BE2C (cell line): Measurements from ENCODE around the gene OSBPL3.

ENCODE experiments used
- DNase-seq: peaks from one replicate; pipeline ENCODE4 v3.0.0-alpha.2; 2020
- H3K27me3 ChIP-seq: fragments of 250-450 bp; sonication (Bioruptor Pico); 2 replicates; pipeline ENCODE4 v1.5.1; 2020; ENCODE audit warnings: mild to moderate bottlenecking
- H3K36me3 ChIP-seq: fragments of 250-450 bp; sonication (Bioruptor Pico); 2 replicates; pipeline ENCODE4 v1.5.1; 2020; ENCODE audit warnings: mild to moderate bottlenecking
- H3K4me1 ChIP-seq: fragments of 250-450 bp; sonication (Bioruptor Pico); 2 replicates; pipeline ENCODE4 v1.5.1; 2020
- H3K4me3 ChIP-seq: 2 replicates; pipeline ENCODE4 v1.5.1; 2011; ENCODE audit warnings: low read depth, low read length
- H3K9me3 ChIP-seq: fragments of 250-450 bp; sonication (Bioruptor Pico); 2 replicates; pipeline ENCODE4 v1.5.1; 2020
- CTCF ChIP-seq: IDR thresholded peaks from 2 replicates; pipeline ENCODE4 v1.5.1; 2012; ENCODE audit warnings: mild to moderate bottlenecking, low read depth, low read length

OSBPL3 gene

GRCh38 chr7:24936121-24936824, 43.7 kb downstream of the OSBPL3 start:
- H3K4me3 ChIP-seq = no peak overlapping the region
- peaks cover 2% of the 10 kb centered on the region; the same call in 1 of the 2 replicates for H3K36me3 ChIP-seq
- no peaks in the 10 kb centered on the region for H3K27me3 ChIP-seq
- H3K9me3 ChIP-seq = no peaks in the 10 kb centered on the region
- no peak for DNase-seq
- peaks cover 23% of the 10 kb centered on the region for H3K4me1 ChIP-seq
- no peak for TF ChIP-seq CTCF

GRCh38 chr7:24933298-24933697, 46.7 kb downstream of the OSBPL3 start:
- H3K4me3 ChIP-seq = no peak overlapping the region
- no peak for DNase-seq
- H3K9me3 ChIP-seq = no peaks in the 10 kb centered on the region
- peaks cover 23% of the 10 kb centered on the region for H3K4me1 ChIP-seq
- no peak for TF ChIP-seq CTCF
- H3K36me3 ChIP-seq = peaks cover 4% of the 10 kb centered on the region; the same call in 1 of the 2 replicates
- no peaks in the 10 kb centered on the region for H3K27me3 ChIP-seq

GRCh38 chr7:24932815-24933214, 47.2 kb downstream of the OSBPL3 start:
- no peak for TF ChIP-seq CTCF
- no peak for DNase-seq
- no peaks in the 10 kb centered on the region for H3K27me3 ChIP-seq
- H3K4me3 ChIP-seq = no peak overlapping the region
- H3K9me3 ChIP-seq = no peaks in the 10 kb centered on the region
- H3K4me1 ChIP-seq = peaks cover 23% of the 10 kb centered on the region
- H3K36me3 ChIP-seq = peaks cover 4% of the 10 kb centered on the region; the same call in 1 of the 2 replicates

- Histone ChIP-seq H3K9me3 (no peaks in the 10 kb centered on the region), H3K4me3 (no peak overlapping the region), H3K4me1 (peaks cover 23% of the 10 kb centered on the region), H3K27me3 (no peaks in the 10 kb centered on the region), H3K36me3 (peaks cover 4% of the 10 kb centered on the region; the same call in 1 of the 2 replicates)
- TF ChIP-seq CTCF = no peak
- no peak for DNase-seq
These were observed 47.6 kb downstream of the OSBPL3 start for GRCh38 chr7:24932389-24932788.

- H3K9me3 ChIP-seq = no peaks in the 10 kb centered on the region
- DNase-seq = no peak
- TF ChIP-seq CTCF = no peak
These were observed 48.1 kb downstream of the OSBPL3 start for GRCh38 chr7:24931844-24932243.

GRCh38 chr7:24930856-24931255, 49.1 kb downstream of the OSBPL3 start:
- no peaks in the 10 kb centered on the region for H3K9me3 ChIP-seq
- no peaks in the 10 kb centered on the region for H3K27me3 ChIP-seq
- peaks cover 19% of the 10 kb centered on the region for H3K4me1 ChIP-seq
- H3K4me3 ChIP-seq = no peak overlapping the region
- no peak for TF ChIP-seq CTCF
- no peak for DNase-seq
- H3K36me3 ChIP-seq = peaks cover 4% of the 10 kb centered on the region; the same call in 1 of the 2 replicates

More at GRCh38 chr7:24931844-24932243, 48.1 kb downstream of the OSBPL3 start:
- H3K36me3 ChIP-seq = peaks cover 4% of the 10 kb centered on the region; the same call in 1 of the 2 replicates
- no peaks in the 10 kb centered on the region for H3K27me3 ChIP-seq
- no peak overlapping the region for H3K4me3 ChIP-seq
- peaks cover 22% of the 10 kb centered on the region for H3K4me1 ChIP-seq
